GM18505 (cell line): ENCODE data around the gene DLK1.

ENCODE experiments used
- ATAC-seq: cut with Tn5 transposase; IDR thresholded peaks from one replicate; pipeline ENCODE4 v1.9.1; 2021; ENCODE audit not compliant: unreplicated experiment
- POLR2A ChIP-seq: IDR thresholded peaks from 4 replicates; pipeline ENCODE4 v1.6.1; 2011; ENCODE audit warnings: borderline replicate concordance; ENCODE audit not compliant: insufficient read depth, insufficient read length; ENCODE audit errors: extremely low read depth

The DLK1 gene

DNA sequence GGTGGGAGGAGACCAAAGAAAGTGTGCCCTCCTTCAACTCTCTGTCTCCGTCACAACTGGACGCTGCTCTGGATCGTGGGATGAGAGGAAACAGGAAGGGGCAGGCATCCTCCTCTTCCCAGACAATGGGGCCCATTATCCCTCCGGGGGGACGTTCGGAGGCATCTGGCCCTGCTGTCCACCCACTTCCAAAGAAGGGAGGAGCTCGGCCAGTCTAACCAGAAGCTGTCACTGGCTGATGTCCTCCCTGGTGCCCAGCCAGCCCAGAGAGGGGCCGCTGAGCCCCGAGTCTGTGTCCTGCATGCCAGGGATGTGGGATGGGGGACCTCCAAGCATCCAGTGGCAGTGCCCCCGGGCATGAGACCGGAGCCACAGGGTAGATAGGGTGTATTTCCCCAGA, 59.4 kb downstream of the DLK1 start:
- no peak for ATAC-seq
- TF ChIP-seq POLR2A, result no peak

- no peak for ATAC-seq
- TF ChIP-seq POLR2A, result no peak
These were observed 60.0 kb downstream of the DLK1 start for GRCh38 chr14:100786576-100787219.

DNA sequence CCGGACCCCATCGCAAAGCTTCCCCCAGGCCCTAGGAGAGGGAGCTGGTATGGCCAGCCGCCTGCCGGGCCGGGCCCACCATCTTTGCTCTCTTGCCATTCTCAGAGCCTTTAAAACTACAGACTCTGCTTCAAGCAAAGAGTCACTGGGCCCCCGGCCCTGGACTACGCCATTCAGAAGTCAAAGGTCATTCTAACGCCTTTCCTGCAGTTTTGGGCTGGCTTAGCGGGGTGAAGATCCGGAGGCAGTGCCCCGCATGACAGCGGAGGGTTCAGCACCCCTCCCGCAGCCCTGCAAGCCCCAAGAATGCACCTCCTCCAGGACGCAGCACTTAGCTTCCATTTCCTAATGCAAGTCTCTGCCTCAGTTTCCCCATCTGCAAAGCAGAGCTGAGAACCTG, 61.0 kb downstream of the DLK1 start:
- no peak for ATAC-seq
- no peak for TF ChIP-seq POLR2A
